ENCODE measurements around the gene ANKRD13B. TPM values are rescaled to one million over a fixed set of nuclear protein-coding genes. Genes with fewer than 3 reads are reported as not detected.

ANKRD13B gene
- total RNA-seq, 2 donors from 2014 or later, result 8.1 to 10.5 TPM

- intact Hi-C loops (cut with DNase I), result loop anchor here in 1 of 2 donors (10.0 kb wide), 1 partner anchor 313 kb away; no protein-coding TSS in a partner anchor
- DNase-seq, result no peak
- ATAC-seq, result no peak
Measured at GRCh38 chr17:29611351-29612093, 18.6 kb downstream of the ANKRD13B start.

DNA sequence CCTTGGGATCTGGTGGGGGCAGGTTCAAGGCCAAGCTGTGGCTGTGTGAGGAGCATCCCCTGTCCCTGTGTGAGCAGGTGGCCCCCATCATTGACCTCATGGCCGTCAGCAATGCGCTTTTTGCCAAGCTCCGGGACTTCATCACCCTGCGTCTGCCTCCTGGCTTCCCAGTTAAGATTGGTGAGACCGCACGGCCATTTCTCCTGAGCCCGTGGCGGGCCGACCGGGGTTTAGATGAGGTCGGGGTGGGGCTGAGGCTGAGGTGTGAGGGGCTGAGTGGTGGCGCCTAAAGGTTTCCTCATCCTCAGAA lies 19.1 kb downstream of the ANKRD13B start:
- intact Hi-C loops (cut with DNase I), result loop anchor here in 1 of 2 donors (10.0 kb wide), 1 partner anchor 313 kb away; no protein-coding TSS in a partner anchor
- DNase-seq (no peak), ATAC-seq (no peak)

DNA sequence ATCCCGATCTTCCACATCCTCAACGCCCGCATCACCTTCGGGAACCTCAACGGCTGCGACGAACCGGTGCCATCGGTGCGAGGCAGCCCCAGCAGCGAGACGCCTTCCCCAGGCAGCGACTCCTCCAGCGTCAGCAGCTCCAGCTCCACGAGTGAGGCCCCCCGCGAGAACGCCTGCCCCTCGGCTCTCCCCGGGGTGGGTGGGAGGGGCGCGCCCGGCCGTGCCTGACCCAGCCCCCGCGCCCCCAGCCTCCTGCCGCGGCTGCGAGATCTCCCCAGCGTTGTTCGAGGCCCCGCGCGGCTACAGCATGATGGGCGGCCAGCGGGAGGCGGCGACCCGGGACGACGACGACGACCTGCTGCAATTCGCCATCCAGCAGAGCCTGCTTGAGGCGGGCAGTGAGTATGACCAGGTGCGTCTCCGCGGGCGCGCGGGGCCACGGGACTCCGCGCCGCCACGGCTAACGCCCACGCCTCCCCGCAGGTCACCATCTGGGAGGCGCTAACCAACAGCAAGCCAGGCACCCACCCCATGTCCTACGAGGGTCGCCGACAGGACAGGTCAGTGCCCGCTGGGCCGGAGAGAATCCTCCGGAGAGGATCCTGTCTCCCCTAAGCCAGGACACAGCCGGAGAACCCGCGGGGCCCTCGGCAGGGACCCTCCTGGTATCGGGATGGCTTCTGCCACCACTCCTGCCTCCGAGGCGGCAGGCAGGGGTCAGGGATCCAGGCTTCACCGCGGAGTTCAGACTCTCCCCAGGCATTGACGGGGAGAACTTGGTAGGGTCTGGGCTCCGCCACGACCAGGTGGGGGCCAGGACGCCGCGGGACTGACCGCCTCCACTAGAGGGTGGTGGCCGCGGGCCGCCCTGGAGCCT lies 19.7 kb downstream of the ANKRD13B start:
- no peak for DNase-seq
- intact Hi-C loops (cut with DNase I), result loop anchor here in 1 of 2 donors (10.0 kb wide), 1 partner anchor 312 kb away; no protein-coding TSS in a partner anchor
- peak in 1 of 2 donors; percentile 7 for ATAC-seq

DNA sequence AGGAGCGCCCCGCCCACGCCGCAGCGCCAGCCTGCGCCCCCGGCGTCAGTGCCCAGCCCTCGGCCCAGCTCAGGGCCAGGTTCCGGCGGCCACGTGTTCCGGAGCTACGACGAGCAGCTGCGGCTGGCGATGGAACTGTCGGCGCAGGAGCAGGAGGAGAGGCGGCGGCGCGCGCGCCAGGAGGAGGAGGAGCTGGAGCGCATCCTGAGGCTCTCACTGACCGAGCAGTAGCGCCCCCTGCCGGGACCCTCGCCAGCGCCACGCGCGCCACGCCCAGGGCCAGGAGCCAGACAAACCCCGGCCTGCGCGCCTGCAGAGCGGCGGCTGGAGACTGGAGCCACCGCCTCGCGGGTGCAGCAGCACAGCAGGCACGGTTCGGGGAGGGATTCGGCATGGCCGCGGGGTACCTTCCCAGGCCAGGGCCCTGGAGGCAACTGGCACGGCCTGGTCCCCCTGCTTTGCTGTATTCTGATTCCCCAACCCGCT lies 20.5 kb downstream of the ANKRD13B start:
- ATAC-seq (peak; percentile 66 to 70), DNase-seq (peak; percentile 96)
- intact Hi-C loops (cut with DNase I), result loop anchor here in 1 of 2 donors (10.0 kb wide), 1 partner anchor 311 kb away; no protein-coding TSS in a partner anchor

DNA sequence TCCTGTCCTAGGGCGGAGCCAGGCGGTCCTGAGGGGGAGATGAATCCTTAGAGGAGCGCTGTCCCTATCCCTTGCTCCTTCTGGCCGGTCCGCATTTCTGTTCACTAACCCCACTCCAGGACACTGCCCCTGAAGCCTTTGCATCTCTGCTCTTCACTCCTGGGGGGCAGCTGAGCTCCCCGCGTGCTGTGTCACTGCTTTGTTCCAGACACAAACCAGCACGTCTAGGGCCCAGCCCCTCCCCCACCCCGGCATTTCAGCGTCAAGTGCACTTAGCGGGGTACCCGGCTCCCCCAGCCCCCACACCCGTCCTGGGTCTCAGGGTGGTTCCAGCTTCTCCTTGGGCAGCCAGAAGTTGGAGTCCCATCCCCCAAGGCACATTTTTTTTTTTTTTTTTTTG lies 20.9 kb downstream of the ANKRD13B start:
- DNase-seq (no peak), ATAC-seq (no peak)

DNA sequence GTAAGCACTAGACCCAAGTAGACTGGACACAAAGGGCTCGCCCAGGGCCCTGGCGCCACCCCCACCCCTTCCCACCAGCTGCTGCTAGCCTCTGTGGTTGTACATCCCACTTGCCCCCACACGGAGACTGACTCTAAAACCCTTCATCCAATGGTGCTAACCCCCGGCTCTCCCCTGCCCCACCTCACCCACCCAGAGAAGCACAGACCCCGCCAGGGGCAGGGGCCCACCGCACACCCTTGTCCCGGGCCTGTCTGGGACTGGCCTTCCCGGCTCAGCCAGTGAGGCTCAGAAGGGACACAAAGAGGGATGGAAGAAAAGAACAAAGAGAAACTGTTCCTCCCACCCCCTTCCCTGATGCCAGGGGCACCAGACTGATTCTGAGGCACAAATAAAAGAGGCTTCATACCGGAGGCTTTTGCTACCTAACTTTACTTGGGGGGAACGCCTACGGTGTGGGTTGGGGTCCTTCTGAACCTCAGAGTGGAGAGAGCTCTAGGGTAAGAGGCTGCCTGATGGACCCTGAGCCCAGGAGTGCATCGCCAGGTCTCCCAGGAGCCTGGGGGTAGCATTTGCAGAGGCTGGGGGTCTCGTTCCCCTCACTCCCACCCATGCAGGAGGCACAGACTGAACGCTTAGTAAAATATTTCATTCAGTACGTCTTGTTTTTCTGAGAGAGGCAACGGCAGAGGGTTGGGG lies 21.6 kb downstream of the ANKRD13B start:
- no peak for DNase-seq
- intact Hi-C loops (cut with DNase I), result loop anchor here in 1 of 2 donors (10.0 kb wide), 1 partner anchor 310 kb away; no protein-coding TSS in a partner anchor

More for the DNA sequence above, 20.9 kb downstream of the ANKRD13B start:
- intact Hi-C loops (cut with DNase I), result loop anchor here in 1 of 2 donors (10.0 kb wide), 1 partner anchor 311 kb away; no protein-coding TSS in a partner anchor

DNA sequence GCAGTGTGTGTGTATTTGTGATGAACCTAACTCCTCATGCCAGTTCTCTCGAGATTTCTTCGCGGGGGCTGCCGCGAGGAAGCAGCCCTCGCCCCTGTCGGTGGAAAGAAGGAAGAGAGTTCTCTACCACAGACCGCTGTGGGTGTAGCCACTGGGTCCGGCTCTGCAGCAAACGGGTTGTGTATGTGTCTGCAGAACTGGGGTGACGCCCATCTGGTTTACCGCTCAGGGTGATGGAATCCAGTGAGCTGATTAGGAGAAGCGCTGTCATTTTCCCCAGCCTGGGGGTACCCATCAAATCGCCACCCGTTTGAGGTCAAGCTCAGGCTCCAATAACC lies 22.1 kb downstream of the ANKRD13B start:
- peak; percentile 49 for DNase-seq
- ATAC-seq, result no peak
- intact Hi-C loops (cut with DNase I), result loop anchor here in 1 of 2 donors (10.0 kb wide), 1 partner anchor 310 kb away; no protein-coding TSS in a partner anchor

More for the DNA sequence above, 21.6 kb downstream of the ANKRD13B start:
- no peak for ATAC-seq

- peak; percentile 64 to 68 for ATAC-seq
- peak; percentile 86 for DNase-seq
- intact Hi-C loops (cut with DNase I), result loop anchor here in 1 of 2 donors (10.0 kb wide), 1 partner anchor 309 kb away; no protein-coding TSS in a partner anchor
Measured at GRCh38 chr17:29615492-29616299, 22.8 kb downstream of the ANKRD13B start.

DNA sequence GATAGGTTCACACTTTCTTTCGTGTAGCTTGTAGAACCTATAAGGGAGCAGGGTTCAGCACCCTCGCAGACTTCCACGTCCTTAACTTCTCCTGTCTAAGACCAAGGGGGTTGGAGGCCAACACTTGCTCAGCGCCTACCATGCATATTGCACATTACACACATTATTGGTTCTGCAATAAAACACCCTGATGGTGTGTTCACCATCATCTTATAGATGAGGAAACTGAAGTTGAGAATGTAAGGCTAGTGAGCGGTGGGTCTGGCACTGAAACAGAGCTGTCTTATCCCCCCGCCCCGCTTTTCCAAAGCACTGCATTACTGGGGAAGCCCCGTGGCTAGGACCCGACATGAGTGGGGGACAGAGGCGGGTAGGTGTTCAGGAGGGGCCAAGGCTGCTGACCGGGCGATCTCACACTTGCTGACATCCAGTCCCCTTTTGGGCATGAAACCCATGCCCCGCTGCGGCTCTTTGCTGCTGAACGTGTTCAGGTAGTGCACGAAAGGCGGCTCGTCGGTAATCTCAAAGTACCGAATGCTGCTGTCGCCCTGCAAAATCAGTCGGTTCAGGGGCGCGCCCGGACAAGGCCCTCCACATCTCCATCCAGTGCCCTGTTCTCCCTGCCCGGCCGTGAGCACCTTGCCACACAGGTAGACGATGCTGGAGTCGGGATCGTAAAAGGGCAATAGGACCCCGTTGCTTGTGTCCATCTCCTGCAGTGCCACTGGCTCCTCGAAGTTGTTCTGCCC lies 23.5 kb downstream of the ANKRD13B start:
- DNase-seq, result no peak
- intact Hi-C loops (cut with DNase I), result loop anchor here in 1 of 2 donors (10.0 kb wide), 1 partner anchor 308 kb away; no protein-coding TSS in a partner anchor
- no peak for ATAC-seq

GRCh38 chr17:29617125-29617480 lies 24.2 kb downstream of the ANKRD13B start:
- ATAC-seq (peak; percentile 13 to 33), DNase-seq (peak; percentile 84)

GRCh38 chr17:29617481-29618271 lies 24.7 kb downstream of the ANKRD13B start:
- intact Hi-C loops (cut with DNase I), result loop anchor here in 1 of 2 donors (10.0 kb wide), 1 partner anchor 307 kb away; no protein-coding TSS in a partner anchor

More at GRCh38 chr17:29617125-29617480, 24.2 kb downstream of the ANKRD13B start:
- intact Hi-C loops (cut with DNase I), result loop anchor here in 1 of 2 donors (10.0 kb wide), 1 partner anchor 308 kb away; no protein-coding TSS in a partner anchor

GRCh38 chr17:29618272-29619065 lies 25.5 kb downstream of the ANKRD13B start:
- intact Hi-C loops (cut with DNase I), result loop anchor here in 1 of 2 donors (10.0 kb wide), 1 partner anchor 306 kb away; no protein-coding TSS in a partner anchor
- ATAC-seq, result no peak
- DNase-seq, result no peak

More at GRCh38 chr17:29617481-29618271, 24.7 kb downstream of the ANKRD13B start:
- ATAC-seq (peak; percentile 7 to 18), DNase-seq (peak; percentile 83)

DNA sequence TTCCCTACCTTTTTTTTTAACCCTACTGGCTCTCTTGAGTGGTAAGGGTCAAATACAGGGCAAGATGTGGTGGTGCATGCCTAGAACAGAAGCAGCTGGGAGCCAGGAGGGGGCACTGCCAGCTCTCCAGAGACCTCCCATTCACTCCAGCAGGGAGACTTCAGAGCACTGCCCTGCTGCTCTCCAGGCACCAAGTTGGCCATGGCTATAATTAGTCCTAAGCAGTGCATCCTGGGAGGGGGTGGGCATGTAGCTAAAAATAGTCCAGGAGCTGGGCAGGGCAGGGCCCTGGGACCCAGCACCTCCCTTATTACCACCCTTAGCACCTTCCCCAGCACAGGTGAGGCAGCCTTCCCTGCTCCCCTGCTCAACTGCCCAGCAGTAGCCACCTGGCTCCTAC lies 26.3 kb downstream of the ANKRD13B start:
- intact Hi-C loops (cut with DNase I), result loop anchor here in 1 of 2 donors (10.0 kb wide), 1 partner anchor 306 kb away; no protein-coding TSS in a partner anchor
- peak; percentile 46 for DNase-seq
- peak; percentile 14 to 34 for ATAC-seq

GRCh38 chr17:29620271-29620670 lies 27.3 kb downstream of the ANKRD13B start:
- DNase-seq (no peak), ATAC-seq (no peak)
- intact Hi-C loops (cut with DNase I), result no loop called here

DNA sequence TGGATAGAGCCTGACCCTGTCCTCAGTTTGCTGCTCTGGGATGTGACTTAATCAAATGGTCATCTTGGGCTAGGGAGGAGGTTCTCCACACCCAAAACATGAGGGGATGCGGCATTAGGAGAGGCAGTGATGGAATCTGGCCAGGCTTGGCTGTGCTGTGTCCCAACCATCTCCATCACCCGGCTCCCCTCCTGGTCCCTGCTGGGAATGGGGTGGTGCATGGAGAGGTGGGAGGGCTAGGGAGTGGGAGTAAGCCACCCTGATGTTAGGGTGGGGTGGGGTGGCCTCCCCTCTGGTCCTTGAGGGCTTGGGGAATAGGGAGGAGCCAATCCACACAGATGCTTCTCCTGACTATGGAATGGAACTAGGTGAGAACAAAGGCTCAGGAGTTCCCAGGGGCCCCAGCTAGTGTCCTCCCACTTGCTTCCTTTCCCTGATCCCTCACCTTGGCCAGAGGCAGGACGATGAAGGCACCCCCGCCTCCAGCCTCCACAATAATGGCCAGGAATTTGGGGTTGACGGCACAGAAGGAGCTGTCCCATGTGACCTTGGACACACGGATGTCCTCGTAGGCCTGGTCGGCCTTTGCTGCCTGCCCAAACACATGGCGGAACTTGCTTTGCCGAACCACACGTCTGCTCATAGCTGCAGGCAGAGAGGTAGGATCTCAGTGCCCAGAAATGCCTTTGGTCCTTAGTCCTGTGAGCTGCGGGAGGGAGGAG lies 28.0 kb downstream of the ANKRD13B start:
- ATAC-seq (no peak), DNase-seq (no peak)
- intact Hi-C loops (cut with DNase I), result no loop called here

Measured in left cardiac atrium (tissue), 4 donors.